Measurements from ENCODE around the gene NLRP2B. TPM values are rescaled to one million over a fixed set of nuclear protein-coding genes. Genes with fewer than 3 reads are reported as not detected.

NLRP2B gene
- total RNA-seq = not detected in 2 replicates

DNA sequence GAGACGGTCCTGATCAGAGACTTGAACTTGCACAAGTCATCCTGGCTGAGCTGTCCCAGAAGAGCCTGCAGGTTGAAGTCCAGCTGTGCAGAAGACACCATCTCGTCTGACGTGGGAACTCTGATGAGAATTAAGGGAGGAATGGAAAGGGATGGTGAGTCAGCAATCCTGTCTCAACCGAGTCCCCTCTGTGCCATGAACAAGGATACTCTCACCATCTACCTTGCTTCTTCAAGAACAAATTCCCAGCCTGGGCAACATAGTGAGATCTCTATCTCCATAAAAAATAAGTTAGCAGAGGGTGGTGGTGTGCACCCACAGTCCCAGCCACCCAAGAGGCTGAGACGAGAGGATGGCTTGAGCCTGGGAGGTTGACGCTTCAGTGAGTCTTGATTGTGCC is at the start of gene NLRP2B:
TSS of gene NLRP2B (minus strand) at position 101 of the 400 bp plus-strand sequence.

Other genes with a start within 250 kb of the NLRP2B start
- gene ZXDB, start 88.2 kb downstream of the NLRP2B start, total RNA-seq = 13.5 and 15.4 TPM in 2 replicates
- 10.7 and 11.7 TPM in 2 replicates for gene ZXDA, start 230.2 kb upstream of the NLRP2B start, total RNA-seq

All from hair follicle dermal papilla cell (primary cell).